GM21825 (cell line): ENCODE results near the gene CHRDL2.

Source experiments
- ATAC-seq: cut with Tn5 transposase; IDR thresholded peaks from one replicate; pipeline ENCODE4 v1.9.1; 2021; ENCODE audit warnings: mild to moderate bottlenecking, moderate library complexity; ENCODE audit not compliant: unreplicated experiment

Gene CHRDL2

GRCh38 chr11:74749127-74749964 is 18.1 kb upstream of the CHRDL2 start:
- ATAC-seq: peak; percentile 49

GRCh38 chr11:74748211-74749126 is 17.2 kb upstream of the CHRDL2 start, which contains the start of gene RNF169:
TSS of gene RNF169 (plus strand) at chr11:74748849. CDS start at chr11:74748881, 32 bp downstream.
- peak; percentile 94 for ATAC-seq

- no peak for ATAC-seq
Observed at GRCh38 chr11:74746868-74747267, 15.6 kb upstream of the CHRDL2 start.

- no peak for ATAC-seq
Observed at GRCh38 chr11:74744277-74744676, 13.1 kb upstream of the CHRDL2 start.

- ATAC-seq: no peak
Observed at GRCh38 chr11:74743640-74744039, 12.4 kb upstream of the CHRDL2 start.

- no peak for ATAC-seq
Observed at GRCh38 chr11:74742070-74742469, 10.8 kb upstream of the CHRDL2 start.

- ATAC-seq: no peak
Observed at GRCh38 chr11:74739546-74740270, 8.5 kb upstream of the CHRDL2 start.

GRCh38 chr11:74736031-74736430 is 4.8 kb upstream of the CHRDL2 start:
- ATAC-seq: no peak

GRCh38 chr11:74735365-74735928 is 4.2 kb upstream of the CHRDL2 start:
- no peak for ATAC-seq

GRCh38 chr11:74734559-74734925 is 3.3 kb upstream of the CHRDL2 start:
- ATAC-seq: no peak

- ATAC-seq: no peak
Observed at GRCh38 chr11:74730571-74731260, 510 bp downstream of the CHRDL2 start.

- ATAC-seq: no peak
Observed at GRCh38 chr11:74729397-74729796, 1.8 kb downstream of the CHRDL2 start.

GRCh38 chr11:74726547-74727182 is 4.6 kb downstream of the CHRDL2 start:
- peak; percentile 76 for ATAC-seq

- ATAC-seq: no peak
Observed at GRCh38 chr11:74725701-74726100, 5.5 kb downstream of the CHRDL2 start.

GRCh38 chr11:74723511-74723910 is 7.7 kb downstream of the CHRDL2 start:
- no peak for ATAC-seq

GRCh38 chr11:74721479-74721835 is 9.8 kb downstream of the CHRDL2 start:
- ATAC-seq: no peak

GRCh38 chr11:74720596-74721478 is 10.4 kb downstream of the CHRDL2 start:
- ATAC-seq: no peak

GRCh38 chr11:74719011-74719410 is 12.2 kb downstream of the CHRDL2 start:
- ATAC-seq: no peak
